ENCODE results near the gene SLC6A12.

The SLC6A12 gene

DNA sequence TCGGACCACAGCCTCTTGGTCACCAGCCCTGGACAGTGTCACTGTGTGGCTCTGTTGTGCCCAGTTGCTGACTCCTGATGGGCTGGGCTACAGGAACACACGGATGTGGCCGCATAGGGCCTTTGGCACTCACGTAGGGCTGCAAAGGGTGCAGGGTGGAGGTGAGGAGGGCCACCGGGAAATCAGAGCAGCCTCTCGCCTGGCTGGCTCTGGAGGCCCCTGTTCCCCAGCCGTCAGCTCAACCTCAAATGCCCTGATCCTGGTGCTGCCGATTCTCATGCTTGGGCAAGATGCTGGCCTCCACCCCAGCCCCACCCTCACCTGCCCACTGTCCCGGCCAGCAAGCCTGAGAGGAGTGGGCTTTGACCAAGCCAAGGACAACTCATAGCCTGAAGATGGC lies 59.0 kb downstream of the SLC6A12 start:
- Histone ChIP-seq H3K4me1 (ENCODE audit: control insufficient read depth in 1 of 2, insufficient read depth in 2 of 2, low read length in 2 of 2) (no peaks in the 10 kb centered on the region), H3K27ac (ENCODE audit: low read length) (no peak overlapping the region), H3K36me3 (ENCODE audit: control insufficient read depth in 1 of 2, insufficient read depth in 2 of 2, low read length in 2 of 2) (no peaks in the 10 kb centered on the region), H3K27me3 (ENCODE audit: low read depth, low read length) (no peaks in the 10 kb centered on the region), H3K4me3 (ENCODE audit: low read depth in 1 of 2, low read length in 2 of 2) (no peak overlapping the region), H3K9me3 (ENCODE audit: control insufficient read depth in 1 of 2, low read length in 2 of 2) (no peaks in the 10 kb centered on the region)

DNA sequence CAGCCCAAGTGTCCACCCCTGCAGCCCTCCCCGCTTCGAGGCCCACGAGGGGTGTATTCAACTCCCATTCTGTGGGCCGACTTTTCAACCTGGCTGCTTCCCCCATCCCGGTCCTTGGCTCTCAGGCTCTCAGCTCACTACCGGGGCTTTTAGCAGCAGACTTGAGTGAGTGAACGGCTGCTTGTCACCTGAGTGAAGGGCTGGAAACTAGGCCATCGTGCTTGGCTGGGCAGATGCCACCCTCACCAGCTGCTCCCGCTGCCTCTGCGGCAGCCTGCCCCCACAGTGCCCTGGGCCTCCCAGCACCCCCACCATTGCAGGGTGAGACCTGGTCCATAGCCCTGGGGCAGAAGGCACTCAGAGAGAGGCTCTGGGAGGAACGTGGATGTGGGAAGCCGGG lies 59.9 kb downstream of the SLC6A12 start:
- Histone ChIP-seq H3K27ac (ENCODE audit: low read length) (no peak overlapping the region), H3K4me3 (ENCODE audit: low read depth in 1 of 2, low read length in 2 of 2) (no peak overlapping the region), H3K27me3 (ENCODE audit: low read depth, low read length) (no peaks in the 10 kb centered on the region), H3K36me3 (ENCODE audit: control insufficient read depth in 1 of 2, insufficient read depth in 2 of 2, low read length in 2 of 2) (no peaks in the 10 kb centered on the region), H3K4me1 (ENCODE audit: control insufficient read depth in 1 of 2, insufficient read depth in 2 of 2, low read length in 2 of 2) (no peaks in the 10 kb centered on the region), H3K9me3 (ENCODE audit: control insufficient read depth in 1 of 2, low read length in 2 of 2) (no peaks in the 10 kb centered on the region)

DNA sequence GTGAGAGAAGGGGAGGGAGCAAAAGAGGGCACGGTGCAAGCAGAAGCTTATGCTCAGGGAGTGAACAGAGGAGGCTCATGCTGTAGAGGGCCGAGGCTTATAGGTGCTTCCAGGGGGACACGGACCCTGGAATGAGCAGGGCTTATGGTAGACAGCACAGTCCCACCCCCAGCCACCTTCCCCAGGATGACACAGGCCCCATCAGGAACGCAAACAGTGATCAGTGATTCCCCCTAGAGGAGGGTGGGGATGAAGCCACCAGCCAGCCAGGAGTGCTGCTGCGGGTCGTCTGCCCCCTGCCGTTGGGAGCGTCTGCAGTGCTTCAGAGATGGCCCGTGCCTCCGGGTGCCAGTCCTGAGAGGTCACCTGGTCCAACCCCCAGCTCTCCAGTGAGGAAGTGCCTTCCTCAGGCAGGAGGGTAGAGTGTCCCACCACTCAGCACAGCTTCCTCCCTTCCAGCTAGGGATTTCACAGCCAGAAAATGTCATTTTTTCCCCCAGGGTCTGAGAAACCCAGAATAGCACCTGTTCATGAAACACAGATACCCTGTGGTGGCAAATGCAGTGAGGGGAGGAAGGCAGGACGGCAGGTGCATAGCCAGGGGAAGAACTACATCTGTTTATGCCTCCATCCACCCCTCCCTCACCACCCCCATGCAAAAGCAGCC lies 60.7 kb downstream of the SLC6A12 start:
- Histone ChIP-seq H3K27ac (ENCODE audit: low read length) (no peak overlapping the region), H3K4me3 (ENCODE audit: low read depth in 1 of 2, low read length in 2 of 2) (no peak overlapping the region), H3K9me3 (ENCODE audit: control insufficient read depth in 1 of 2, low read length in 2 of 2) (no peaks in the 10 kb centered on the region), H3K36me3 (ENCODE audit: control insufficient read depth in 1 of 2, insufficient read depth in 2 of 2, low read length in 2 of 2) (no peaks in the 10 kb centered on the region), H3K4me1 (ENCODE audit: control insufficient read depth in 1 of 2, insufficient read depth in 2 of 2, low read length in 2 of 2) (no peaks in the 10 kb centered on the region), H3K27me3 (ENCODE audit: low read depth, low read length) (no peaks in the 10 kb centered on the region)

DNA sequence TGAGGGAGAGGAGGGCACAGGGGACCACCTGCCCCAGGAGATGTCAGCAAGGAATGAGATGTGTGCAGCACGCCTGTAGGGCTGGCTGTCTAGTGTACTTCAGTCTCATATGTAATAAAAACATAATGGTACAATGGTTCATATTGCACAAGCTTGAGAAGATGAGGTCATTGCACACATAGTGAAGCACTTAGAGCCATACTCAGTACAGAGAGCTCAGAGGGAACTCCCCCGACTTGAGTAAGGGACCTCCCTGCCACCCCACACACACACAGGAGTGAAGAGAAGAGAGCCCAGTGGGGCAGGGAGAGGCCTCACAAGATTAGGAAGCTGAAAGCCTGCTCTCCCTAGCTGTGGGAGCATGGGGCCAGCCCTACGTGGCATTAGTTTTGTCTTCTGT lies 61.5 kb downstream of the SLC6A12 start:
- no peaks in the 10 kb centered on the region for H3K27me3 ChIP-seq (ENCODE audit: low read depth, low read length)
- no peaks in the 10 kb centered on the region for H3K36me3 ChIP-seq (ENCODE audit: control insufficient read depth in 1 of 2, insufficient read depth in 2 of 2, low read length in 2 of 2)
- no peak overlapping the region for H3K4me3 ChIP-seq (ENCODE audit: low read depth in 1 of 2, low read length in 2 of 2)
- H3K27ac ChIP-seq (ENCODE audit: low read length): no peak overlapping the region
- H3K9me3 ChIP-seq (ENCODE audit: control insufficient read depth in 1 of 2, low read length in 2 of 2): no peaks in the 10 kb centered on the region
- no peaks in the 10 kb centered on the region for H3K4me1 ChIP-seq (ENCODE audit: control insufficient read depth in 1 of 2, insufficient read depth in 2 of 2, low read length in 2 of 2)

DNA sequence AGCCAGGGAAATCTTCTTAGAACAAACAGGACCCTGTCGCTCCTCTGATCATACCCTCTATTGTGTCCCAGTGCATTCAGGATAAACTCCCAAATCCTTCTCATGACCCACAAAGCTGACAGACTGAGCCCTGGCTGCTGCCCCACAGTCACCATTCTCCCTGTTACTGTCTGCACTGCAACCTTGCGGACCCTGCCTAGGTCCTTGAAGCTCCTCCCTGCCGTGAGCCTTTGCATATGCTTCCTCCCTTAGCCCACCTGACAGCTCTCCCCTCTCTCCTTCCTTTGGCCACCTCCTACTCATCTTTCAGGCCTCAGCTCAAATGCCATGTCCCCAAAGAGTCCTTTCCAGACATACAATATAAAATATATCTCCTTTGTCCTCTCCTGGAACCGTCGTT lies 62.4 kb downstream of the SLC6A12 start:
- Histone ChIP-seq H3K4me3 (ENCODE audit: low read depth in 1 of 2, low read length in 2 of 2) (no peak overlapping the region), H3K4me1 (ENCODE audit: control insufficient read depth in 1 of 2, insufficient read depth in 2 of 2, low read length in 2 of 2) (no peaks in the 10 kb centered on the region), H3K27ac (ENCODE audit: low read length) (no peak overlapping the region), H3K9me3 (ENCODE audit: control insufficient read depth in 1 of 2, low read length in 2 of 2) (no peaks in the 10 kb centered on the region), H3K27me3 (ENCODE audit: low read depth, low read length) (no peaks in the 10 kb centered on the region), H3K36me3 (ENCODE audit: control insufficient read depth in 1 of 2, insufficient read depth in 2 of 2, low read length in 2 of 2) (no peaks in the 10 kb centered on the region)

DNA sequence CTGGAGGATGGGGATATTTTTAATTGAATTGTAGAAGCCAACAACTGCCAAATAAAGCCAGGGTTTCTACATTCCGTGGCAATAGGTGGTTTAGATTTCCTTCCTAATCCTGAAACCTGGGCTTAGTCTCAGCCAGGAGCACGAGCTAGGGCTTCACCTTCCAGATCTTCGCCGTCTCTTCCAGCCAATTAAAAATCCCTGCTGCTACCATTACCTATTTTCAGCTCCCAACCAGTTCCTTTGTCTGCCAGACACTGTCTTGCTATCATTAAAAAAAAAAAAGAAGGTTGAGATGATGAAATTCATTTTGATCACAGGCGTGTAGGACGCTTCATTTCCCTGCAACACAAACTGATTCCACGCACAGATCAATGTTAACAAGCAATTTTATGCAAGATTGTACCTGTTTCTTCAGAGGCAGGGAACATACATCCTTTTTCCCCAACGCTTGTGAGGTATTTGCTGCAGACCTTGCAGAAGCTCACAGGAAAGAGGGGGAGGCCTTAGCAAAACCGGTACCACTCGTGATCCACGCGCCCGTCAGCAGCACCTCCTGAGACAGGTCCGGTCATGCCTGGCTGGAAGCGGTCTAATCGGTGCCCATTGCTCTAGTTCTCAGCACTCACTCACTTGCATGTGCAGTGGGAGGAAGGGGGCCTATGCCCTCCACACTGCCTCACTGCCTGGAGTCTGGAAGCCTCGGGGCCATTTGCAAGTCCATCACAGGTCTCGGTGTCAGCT lies 65.1 kb downstream of the SLC6A12 start:
- Histone ChIP-seq H3K4me1 (ENCODE audit: control insufficient read depth in 1 of 2, insufficient read depth in 2 of 2, low read length in 2 of 2) (no peaks in the 10 kb centered on the region), H3K27ac (ENCODE audit: low read length) (no peak overlapping the region), H3K9me3 (ENCODE audit: control insufficient read depth in 1 of 2, low read length in 2 of 2) (no peaks in the 10 kb centered on the region), H3K36me3 (ENCODE audit: control insufficient read depth in 1 of 2, insufficient read depth in 2 of 2, low read length in 2 of 2) (no peaks in the 10 kb centered on the region), H3K27me3 (ENCODE audit: low read depth, low read length) (no peaks in the 10 kb centered on the region), H3K4me3 (ENCODE audit: low read depth in 1 of 2, low read length in 2 of 2) (no peak overlapping the region)

DNA sequence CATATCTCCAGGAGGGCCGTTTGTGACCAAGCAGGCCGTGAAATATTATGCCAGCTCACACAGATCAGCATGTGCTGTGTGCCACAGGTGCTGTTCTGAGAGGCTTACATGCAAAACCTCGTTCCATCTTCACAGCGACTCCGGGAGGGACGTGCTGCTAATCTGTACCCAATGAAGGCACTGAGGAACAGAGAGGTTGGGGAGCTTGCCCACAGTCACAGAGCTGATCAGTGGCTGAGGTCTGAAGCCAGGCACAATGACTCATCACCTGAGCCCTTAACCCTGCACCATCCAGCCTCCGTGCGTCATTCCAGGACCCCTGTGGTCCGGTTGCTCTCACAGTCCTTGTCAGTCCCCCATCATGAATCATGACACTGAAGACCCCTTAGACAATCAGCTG lies 66.7 kb downstream of the SLC6A12 start:
- Histone ChIP-seq H3K27me3 (ENCODE audit: low read depth, low read length) (no peaks in the 10 kb centered on the region), H3K4me1 (ENCODE audit: control insufficient read depth in 1 of 2, insufficient read depth in 2 of 2, low read length in 2 of 2) (no peaks in the 10 kb centered on the region), H3K36me3 (ENCODE audit: control insufficient read depth in 1 of 2, insufficient read depth in 2 of 2, low read length in 2 of 2) (no peaks in the 10 kb centered on the region), H3K27ac (ENCODE audit: low read length) (no peak overlapping the region), H3K4me3 (ENCODE audit: low read depth in 1 of 2, low read length in 2 of 2) (no peak overlapping the region), H3K9me3 (ENCODE audit: control insufficient read depth in 1 of 2, low read length in 2 of 2) (no peaks in the 10 kb centered on the region)

DNA sequence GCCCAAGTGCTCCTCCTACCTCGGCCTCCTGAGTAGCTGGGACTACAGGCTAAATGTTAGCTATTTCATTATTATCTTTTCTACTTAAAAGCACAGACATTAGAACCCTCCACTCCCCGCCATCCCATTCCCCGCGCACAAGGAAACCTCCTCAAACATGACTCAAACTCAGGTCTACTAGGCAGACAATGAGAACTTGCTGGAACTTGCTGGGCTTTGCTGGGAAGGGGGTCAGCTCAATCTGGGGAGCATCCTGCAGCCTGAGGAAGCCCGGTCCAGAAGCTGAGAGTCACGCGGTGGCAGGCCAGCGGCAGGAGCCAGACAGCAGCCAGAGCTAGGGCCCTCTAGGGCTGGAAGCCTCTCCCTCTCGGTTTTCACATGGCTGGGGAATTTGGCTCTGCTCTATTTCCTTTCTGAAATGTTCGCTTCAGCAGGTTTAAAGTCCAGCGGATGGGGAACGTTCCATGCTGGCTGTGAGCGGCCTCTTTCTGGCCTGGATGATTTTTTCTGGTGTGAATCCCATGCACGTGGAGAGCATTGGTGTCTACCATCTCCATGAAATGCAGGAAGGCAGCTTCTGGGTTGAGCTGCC lies 68.5 kb downstream of the SLC6A12 start:
- no peaks in the 10 kb centered on the region for H3K4me1 ChIP-seq (ENCODE audit: control insufficient read depth in 1 of 2, insufficient read depth in 2 of 2, low read length in 2 of 2)
- H3K9me3 ChIP-seq (ENCODE audit: control insufficient read depth in 1 of 2, low read length in 2 of 2): no peaks in the 10 kb centered on the region
- H3K36me3 ChIP-seq (ENCODE audit: control insufficient read depth in 1 of 2, insufficient read depth in 2 of 2, low read length in 2 of 2): no peaks in the 10 kb centered on the region
- H3K27ac ChIP-seq (ENCODE audit: low read length): no peak overlapping the region
- no peak overlapping the region for H3K4me3 ChIP-seq (ENCODE audit: low read depth in 1 of 2, low read length in 2 of 2)
- H3K27me3 ChIP-seq (ENCODE audit: low read depth, low read length): no peaks in the 10 kb centered on the region

DNA sequence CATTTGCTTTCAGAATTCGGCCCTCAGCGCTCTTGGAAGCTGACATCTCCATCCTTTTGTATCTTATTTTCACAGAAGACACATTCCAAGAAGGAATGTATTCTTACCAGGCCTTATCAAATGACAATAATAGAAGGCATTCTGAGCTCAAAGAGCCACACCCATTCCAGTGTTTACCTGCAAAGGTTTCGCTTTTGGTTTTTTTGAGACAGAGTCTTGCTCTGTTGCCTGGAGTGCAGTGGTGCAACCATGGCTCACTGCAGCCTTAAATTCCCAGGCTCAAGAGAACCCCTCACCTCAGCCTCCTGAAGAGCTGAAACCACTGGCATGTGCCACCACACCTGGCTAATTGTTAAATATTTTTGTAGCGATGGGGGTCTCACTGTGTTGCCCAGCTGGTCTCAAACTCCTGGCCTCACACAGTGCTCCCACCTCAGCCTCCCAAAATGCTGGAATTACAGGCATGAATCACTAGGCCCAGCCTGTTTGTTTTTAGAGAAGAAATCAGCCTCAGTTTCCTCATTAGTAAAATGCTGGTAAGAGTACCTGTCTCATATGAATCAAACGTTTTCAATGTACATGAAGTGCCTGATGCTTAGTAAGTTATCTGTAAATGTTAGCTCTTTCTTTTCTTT lies 69.2 kb downstream of the SLC6A12 start:
- H3K4me3 ChIP-seq (ENCODE audit: low read depth in 1 of 2, low read length in 2 of 2): no peak overlapping the region
- no peaks in the 10 kb centered on the region for H3K36me3 ChIP-seq (ENCODE audit: control insufficient read depth in 1 of 2, insufficient read depth in 2 of 2, low read length in 2 of 2)
- H3K9me3 ChIP-seq (ENCODE audit: control insufficient read depth in 1 of 2, low read length in 2 of 2): no peaks in the 10 kb centered on the region
- peaks cover 0 to 4% of the 10 kb centered on the region in 2 donors for H3K4me1 ChIP-seq (ENCODE audit: control insufficient read depth in 1 of 2, insufficient read depth in 2 of 2, low read length in 2 of 2)
- no peaks in the 10 kb centered on the region for H3K27me3 ChIP-seq (ENCODE audit: low read depth, low read length)
- H3K27ac ChIP-seq (ENCODE audit: low read length): peak overlapping the region; percentile 31

DNA sequence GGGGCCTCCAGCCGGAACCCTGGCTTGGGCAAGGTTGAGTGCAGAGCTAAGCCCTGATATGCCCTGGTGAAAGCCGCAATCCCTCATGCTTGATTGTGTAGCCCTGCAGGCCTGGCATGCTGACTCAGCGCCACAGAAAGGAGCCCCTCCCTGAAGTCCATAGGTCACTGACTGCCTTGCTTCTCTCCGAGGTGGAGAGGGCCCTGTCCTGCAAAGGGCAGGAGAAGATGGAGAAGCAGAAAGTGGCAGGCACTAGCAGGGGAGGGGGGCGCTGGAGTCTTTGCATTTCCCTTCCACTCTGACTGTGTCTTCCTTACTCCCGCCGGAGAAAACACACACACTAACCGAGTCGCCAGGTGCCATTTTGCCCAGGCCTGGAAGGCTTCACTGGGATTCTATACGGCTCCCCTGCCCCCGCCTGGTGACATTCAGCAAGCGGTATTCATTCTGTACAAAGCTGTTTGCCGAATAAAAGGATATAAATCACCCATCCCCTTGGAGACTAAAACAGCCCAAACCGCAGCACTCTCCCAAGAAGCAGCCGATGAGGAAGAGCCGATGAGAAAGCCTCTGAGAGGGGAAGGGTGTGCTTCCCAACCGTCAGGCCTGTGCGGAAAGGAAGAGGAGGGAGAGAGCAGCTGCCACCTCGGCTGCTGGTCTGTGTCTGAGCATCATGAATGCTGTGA lies 69.8 kb downstream of the SLC6A12 start:
- Histone ChIP-seq H3K9me3 (ENCODE audit: control insufficient read depth in 1 of 2, low read length in 2 of 2) (no peaks in the 10 kb centered on the region), H3K27me3 (ENCODE audit: low read depth, low read length) (no peaks in the 10 kb centered on the region), H3K27ac (ENCODE audit: low read length) (peak overlapping the region; percentile 31), H3K4me3 (ENCODE audit: low read depth in 1 of 2, low read length in 2 of 2) (no peak overlapping the region), H3K4me1 (ENCODE audit: control insufficient read depth in 1 of 2, insufficient read depth in 2 of 2, low read length in 2 of 2) (peaks cover 0 to 9% of the 10 kb centered on the region in 2 donors), H3K36me3 (ENCODE audit: control insufficient read depth in 1 of 2, insufficient read depth in 2 of 2, low read length in 2 of 2) (no peaks in the 10 kb centered on the region)

DNA sequence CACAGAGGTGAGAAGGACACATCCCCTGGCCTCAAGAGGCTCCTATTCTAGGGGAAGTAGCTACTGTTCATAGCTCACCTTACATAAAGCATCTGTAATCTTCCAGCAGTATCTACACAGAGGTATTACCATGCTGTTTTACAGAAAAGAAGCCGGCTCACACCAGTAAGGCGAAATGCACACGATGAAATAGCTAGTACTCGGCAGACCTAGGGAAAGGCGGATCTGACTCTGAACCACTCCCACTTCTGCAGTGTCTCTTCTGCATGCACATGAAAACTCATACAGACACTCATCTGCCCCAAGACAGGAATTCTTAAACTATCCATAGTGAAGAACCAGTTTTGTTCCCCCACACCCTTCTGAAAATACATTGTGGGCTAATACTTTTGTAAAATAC lies 73.8 kb downstream of the SLC6A12 start:
- peak overlapping the region; percentile 32 to 56 for H3K4me3 ChIP-seq (ENCODE audit: low read depth in 1 of 2, low read length in 2 of 2)
- no peaks in the 10 kb centered on the region for H3K9me3 ChIP-seq (ENCODE audit: control insufficient read depth in 1 of 2, low read length in 2 of 2)
- peaks cover 3% of the 10 kb centered on the region for H3K27me3 ChIP-seq (ENCODE audit: low read depth, low read length)
- peaks cover 0 to 13% of the 10 kb centered on the region in 2 donors for H3K4me1 ChIP-seq (ENCODE audit: control insufficient read depth in 1 of 2, insufficient read depth in 2 of 2, low read length in 2 of 2)
- no peaks in the 10 kb centered on the region for H3K36me3 ChIP-seq (ENCODE audit: control insufficient read depth in 1 of 2, insufficient read depth in 2 of 2, low read length in 2 of 2)
- no peak overlapping the region for H3K27ac ChIP-seq (ENCODE audit: low read length)
